Activated CD4-positive, alpha-beta T cell treated with anti-CD3 and anti-CD28 coated beads for 4 hours (primary cell): ENCODE data around the gene PPFIBP2.

Experiments
- DNase-seq, 2 donors: peaks; one replicate each; pipeline ENCODE4 v3.0.0-alpha.2; 2020

PPFIBP2 gene

GRCh38 chr11:7581021-7581590, 67.3 kb downstream of the PPFIBP2 start:
- DNase-seq = no peak

GRCh38 chr11:7582338-7582985, 68.7 kb downstream of the PPFIBP2 start:
- no peak for DNase-seq

DNA sequence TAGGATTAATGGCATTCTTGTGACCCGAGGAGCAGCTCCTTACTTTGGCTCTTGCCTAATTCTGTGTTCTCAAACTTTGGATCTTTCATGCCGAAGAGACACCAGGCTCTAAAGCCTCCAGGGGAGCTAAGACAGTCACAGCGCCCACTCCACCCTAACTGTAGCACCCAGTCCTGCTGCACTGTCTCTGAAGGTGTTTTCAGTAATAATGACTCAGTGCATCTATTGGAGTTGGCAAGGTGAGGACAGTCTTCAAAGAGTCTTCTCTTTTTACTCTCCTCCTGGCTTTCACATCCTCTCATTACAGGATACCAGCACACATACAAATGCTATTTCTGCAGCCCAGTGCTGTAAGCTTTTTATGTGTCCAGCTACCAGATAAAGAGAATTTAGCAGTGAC, 69.4 kb downstream of the PPFIBP2 start:
- DNase-seq = no peak

DNA sequence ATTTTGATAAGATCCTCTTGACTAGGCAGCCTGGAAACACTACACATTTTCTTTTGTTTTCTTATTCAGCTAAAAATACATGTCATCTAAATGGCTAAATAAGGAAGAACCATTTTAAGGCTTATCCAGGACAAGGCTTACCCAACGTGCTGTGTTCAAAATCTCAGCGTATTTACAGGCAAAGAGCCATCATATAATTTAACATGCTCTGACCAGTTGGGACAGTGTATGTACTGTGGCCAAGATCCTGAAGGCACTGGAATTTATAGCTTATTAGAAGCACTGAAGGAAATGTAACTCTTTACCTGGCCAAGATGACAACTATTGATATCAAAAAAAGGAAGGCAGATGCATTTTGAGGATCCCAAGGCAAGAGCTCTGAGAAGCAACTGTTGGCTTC, 71.1 kb downstream of the PPFIBP2 start:
- no peak for DNase-seq

DNA sequence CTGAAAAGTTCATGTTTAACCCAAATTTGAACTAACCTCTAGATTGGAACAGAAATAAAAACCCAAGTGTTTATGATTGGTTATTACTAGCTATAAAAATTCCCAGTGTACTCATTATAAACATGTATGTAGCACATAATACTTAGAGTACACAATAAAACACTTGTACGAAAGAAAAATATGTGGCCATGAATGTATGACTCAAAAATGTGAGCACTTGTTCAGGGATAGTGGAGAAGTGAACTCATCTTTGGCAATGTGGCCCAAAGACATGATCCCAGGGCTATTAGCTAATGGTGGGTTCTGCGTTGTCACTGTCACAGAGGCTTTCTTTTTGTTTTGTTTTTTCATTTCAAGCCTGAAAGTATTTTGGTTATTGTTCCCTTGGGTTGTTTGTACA, 72.0 kb downstream of the PPFIBP2 start:
- DNase-seq = no peak

DNA sequence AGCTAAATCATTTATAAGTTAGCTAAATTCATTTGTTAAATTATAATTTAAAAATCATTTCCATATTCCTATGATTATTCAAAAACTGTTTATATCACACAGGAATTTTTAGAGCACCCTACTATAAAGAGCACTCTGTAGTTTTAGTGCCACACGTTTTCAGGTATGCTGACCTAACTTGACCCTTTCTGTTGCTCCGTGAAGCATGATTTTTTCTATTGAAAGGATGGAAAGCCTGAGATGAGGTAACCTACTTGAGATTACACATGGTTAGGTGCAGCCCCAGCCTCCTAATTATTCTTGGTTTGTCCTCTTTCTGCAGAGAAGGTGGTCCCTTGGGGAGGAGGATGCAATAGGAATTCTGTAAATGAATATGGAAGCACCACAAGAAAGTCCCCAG, 72.6 kb downstream of the PPFIBP2 start:
- DNase-seq = no peak

GRCh38 chr11:7587712-7588111, 73.9 kb downstream of the PPFIBP2 start:
- no peak for DNase-seq

- DNase-seq = no peak
Measured at GRCh38 chr11:7589861-7590260, 76.1 kb downstream of the PPFIBP2 start.

GRCh38 chr11:7590529-7590928, 76.7 kb downstream of the PPFIBP2 start:
- no peak for DNase-seq

DNA sequence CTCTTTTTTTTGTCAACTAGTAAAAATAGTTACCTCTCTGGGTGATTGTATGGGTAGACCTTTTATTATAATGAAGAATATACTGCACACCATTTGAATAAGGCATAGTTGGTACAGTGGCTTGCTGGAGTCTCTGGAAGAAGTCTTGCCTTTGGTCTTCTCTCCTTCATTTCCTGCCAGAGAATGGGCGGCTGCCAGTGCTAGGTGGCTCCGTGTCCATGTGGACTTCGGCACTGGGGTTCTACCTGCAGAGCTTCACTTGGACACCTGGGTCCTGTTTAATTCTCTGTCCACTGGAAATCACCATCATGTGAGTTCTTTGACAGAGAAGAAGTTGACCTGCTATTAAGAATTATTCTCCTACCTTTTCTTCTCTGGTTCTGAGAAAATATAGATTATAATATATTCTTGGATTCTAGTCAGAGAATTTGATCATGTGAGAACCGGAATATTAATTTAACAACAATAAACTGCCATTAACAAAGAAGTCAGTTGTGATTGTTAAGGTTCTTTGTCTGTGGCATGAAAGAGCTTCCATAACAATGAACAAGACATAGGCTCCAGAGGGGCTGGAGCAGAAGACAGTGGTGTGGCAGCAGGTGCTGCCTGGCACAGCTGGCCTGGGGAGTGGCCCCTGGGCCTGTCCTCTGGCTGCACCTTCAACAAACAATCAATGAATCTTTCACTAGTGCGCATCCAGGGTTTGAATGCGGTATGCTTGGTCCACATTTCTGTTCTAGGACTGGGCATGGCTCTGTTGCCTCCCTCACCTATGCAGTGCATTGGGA, 77.5 kb downstream of the PPFIBP2 start:
- no peak for DNase-seq

DNA sequence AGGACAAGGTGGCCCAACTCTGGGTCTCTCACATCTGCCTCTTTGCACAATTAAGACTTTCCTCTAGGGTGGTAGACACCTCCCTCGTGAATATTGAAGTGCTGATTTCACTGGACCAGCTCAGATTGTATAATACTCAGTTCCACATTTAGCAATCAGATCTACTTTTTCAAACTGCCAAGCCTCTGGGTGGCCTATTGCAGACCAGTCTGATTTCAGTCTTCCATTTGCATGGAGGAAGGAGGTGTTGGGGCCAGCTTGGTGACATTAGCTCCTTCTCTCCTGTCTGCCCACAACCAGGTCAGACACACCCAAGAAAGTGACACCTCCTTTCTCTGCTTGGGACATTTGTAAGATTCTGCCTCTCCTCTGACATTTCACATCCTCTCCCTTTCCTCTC, 78.2 kb downstream of the PPFIBP2 start:
- no peak for DNase-seq

GRCh38 chr11:7592711-7593110, 78.9 kb downstream of the PPFIBP2 start:
- DNase-seq = no peak

DNA sequence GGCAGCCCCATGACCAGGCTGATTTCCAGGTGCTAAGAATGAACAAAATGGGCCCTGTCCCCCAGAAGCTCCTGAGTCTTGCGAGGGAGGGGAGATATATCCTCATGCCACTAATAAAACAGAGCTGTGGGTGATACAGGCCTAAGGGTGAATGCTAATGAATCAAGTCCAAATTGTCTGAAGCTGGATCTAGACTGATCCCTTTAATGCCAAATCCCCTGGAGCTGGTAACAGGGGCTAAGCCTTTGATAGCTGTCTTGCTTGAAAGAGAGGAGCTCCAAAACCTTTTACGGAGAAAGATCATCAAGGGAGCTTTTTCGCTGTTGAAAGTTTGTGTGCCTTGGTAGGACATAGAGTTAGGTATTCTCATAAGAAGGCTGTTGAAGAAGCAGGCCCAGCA, 79.7 kb downstream of the PPFIBP2 start:
- no peak for DNase-seq

DNA sequence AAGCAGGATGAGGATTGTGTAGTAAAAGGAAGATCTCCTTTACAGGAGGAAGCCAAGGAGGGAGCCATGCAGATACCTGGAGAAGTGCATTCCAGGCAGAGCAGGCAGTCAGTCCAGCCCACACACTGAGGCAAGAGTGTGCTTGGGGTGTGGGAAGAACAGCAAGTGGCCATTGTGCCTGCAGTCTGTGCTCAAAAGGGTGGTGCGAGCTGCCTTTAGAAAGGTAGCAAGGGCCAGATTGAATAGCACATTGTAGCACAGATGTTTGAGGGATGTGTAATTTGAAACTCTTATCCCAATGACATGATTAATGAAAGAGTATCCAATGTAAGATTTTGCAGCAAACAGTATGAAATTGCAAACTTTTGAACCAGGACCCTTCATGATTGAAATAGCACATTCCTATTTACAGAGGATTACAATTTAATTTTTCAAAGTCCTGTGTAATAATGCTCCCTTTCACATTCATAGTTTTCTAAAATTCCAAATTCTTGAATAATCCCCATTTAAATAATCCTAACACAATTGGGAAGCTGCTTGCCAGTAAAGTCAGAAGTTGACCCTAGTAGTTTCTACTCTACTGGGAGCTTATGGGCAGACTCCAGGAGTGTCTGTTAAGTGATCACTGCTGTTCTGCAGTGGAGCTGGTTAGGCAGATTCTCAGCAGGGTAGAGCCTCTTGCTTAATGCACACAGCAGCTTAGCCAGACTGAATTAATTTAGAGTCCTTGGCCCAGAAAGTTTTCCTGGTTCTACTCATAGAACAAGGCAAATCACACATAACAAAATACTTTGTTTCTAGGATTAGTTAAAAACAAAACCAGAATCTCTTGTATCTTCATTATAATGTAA, 81.4 kb downstream of the PPFIBP2 start:
- no peak for DNase-seq

DNA sequence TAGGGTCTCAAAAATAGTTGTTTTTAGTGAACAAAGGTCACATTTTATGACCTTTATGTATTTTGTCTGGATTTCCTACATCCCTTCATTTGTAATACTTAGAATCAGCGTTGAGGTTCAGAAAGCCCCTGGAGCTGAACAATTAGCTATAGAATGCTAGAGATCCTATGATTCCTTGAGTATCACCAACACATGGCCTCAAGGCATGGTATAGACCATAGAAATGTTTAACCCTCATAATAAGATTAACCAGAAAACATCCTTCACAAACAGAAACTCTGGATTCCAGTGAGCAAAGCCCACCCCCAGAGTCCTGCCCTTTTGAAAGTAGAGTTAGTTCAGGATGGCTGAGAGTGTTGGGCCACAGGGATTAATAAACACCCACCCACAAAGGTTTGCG, 82.2 kb downstream of the PPFIBP2 start:
- DNase-seq = no peak

DNA sequence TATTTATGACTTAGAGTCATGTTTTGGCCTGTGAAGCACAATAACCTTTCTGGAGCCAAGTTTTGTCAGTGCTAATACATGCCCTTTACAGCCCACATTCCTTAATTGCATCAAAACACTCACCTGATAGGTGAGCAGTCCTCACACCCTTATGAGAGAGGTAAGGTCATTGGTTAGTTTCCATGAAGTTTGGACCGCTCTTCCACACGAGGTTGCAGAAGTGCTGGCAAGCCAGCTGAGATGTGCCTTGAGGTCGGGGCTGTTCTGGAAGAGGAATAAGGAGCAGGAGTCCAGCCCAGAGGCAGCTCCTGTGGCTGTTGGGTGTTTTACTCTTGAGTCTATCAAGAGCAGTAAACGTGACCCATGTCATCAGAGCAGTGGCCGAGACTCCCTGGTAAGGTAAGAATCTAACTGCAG, 83.2 kb downstream of the PPFIBP2 start:
- no peak for DNase-seq

DNA sequence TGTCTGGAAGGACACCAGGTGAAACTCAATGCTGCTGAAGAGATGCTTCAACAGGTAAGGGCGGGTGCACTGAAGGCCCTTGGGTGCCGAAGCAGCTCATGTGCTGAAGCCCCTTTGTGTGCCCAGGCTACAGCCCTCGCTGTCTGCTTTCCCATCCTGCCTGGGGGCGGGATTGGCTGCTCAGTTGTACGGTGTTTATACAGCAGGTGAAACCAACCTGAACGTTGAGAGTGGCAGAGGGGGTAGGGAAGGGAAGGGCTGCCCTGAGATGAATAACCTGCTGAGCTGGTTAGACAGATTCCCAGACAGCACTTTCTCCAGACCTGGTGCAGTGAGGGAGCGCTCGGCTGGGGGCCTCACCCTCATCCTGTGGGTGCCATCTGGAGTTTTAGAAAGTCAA, 83.8 kb downstream of the PPFIBP2 start:
- DNase-seq = no peak

- DNase-seq = no peak
Measured at GRCh38 chr11:7599209-7599608, 85.4 kb downstream of the PPFIBP2 start.

DNA sequence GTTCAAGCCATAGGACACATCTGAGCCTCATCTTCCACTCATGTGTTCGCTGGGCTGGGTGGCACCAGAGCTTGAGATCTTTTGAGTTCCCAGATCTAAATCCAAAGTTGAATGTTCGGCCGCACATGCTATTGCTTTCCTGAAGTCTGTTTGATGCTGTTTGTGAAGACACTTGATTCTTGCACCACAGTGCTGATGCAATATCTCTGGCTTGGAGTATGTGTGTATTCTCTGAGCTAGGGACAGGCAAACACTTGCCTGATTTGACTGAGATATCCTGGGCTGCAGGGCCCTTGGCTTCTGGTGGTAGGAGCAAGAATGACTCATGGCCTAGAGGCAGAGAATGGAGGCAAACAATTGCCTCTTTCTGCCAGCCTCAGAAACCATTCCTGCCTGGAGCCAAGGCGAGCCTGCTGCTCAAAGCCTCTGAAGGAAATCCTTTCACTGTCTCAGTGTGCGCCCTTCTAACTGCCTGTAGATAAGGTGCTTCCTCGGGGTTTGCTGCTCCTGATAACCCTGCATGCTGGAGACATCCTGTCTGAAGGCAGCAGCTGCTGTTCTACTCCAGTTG, 86.5 kb downstream of the PPFIBP2 start:
- DNase-seq = no peak

- DNase-seq = no peak
Measured at GRCh38 chr11:7603031-7603781, 89.4 kb downstream of the PPFIBP2 start.

- no peak for DNase-seq
Measured at GRCh38 chr11:7604331-7604955, 90.6 kb downstream of the PPFIBP2 start.
